LNCAP (cell line): ENCODE measurements around the gene AMHR2.
A peak's percentile ranks its signal among the peaks of the same experiment; 100 is the strongest.

Experiments
- CTCF ChIP-seq: fragments of 450-650 bp; IDR thresholded peaks from 2 replicates; pipeline ENCODE4 v1.5.1; 2017; ENCODE audit warnings: mild to moderate bottlenecking

The AMHR2 gene

DNA sequence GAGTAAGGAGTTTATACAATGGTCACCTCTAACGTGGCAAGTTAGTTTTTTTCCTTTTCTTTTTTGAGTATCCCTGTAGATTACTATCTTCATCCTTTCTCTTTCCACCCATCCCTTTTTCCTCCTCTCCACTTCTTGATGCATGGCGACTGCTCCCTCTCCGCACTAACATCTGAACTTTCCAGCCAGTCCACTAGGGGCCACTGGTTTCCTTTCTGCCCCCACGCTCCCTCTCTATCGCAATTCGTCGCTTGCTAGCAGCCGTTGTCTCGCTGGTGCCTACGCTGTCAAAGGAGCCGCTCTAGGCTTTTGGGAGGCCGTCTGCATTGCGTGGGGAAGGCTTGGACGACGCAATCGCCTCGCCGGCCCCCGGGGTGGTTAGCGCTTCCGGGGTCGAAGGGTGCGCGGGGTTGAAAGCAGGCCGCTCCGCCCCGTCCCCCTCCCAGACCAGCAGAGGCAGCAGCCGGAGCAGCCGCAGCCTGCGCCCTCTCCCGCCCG lies 28.1 kb downstream of the AMHR2 start, which contains the start of gene PCBP2:
PCBP2 (plus strand) TSS at position 442 of the 498 bp plus-strand sequence. CDS start 2,699 bp downstream, outside the sequence.
- TF ChIP-seq CTCF = peak; percentile 90

DNA sequence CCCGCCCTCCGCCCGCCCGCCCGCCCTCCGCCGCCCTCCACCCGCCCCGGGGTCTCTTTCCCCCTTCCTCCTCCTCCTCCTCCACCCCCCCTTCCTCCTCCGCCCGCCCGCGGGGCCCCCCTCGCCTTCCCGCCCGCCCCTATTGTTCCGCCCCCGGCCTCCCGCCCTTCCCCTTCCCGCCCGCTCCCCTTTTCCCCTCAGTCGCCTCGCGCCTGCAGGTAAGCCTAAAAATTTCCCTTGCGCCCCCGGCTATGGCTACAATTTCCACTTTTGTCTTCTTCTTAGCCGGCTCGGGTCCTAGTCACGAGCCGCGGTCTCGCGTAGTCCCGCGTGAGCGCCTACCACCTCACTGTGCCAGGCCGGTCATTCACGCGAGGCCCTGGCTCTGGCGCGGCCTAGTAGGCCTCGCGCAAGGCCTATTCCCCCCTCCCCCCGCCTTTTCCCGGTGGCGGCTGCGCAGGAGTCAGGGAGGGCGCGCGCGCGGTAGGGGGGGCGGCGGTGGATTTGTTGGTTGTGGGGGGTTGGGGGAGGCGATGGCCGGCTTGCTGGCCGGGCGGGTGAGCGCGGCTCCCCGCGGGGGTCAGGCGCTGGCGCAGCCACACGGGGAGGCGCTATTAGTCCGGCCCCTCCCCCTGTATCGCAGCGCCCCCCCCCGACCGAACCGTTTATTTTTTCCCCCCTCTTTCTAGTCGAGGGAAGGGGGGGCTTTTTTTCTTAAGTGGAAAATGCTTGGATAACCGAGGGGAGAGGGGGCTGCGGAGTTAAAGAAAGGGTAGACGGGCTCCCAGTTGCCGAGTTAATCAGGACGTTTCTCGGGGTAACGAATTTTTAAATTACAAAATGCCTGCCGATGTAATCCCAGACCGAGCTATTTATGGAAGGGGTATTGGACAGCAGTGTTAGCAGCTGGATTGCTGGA lies 28.8 kb downstream of the AMHR2 start:
- TF ChIP-seq CTCF = peak; percentile 57

- no peak for TF ChIP-seq CTCF
Measured at GRCh38 chr12:53453953-53454640, 30.4 kb downstream of the AMHR2 start.

GRCh38 chr12:53454707-53455106 lies 31.1 kb downstream of the AMHR2 start:
- TF ChIP-seq CTCF = no peak

- TF ChIP-seq CTCF = no peak
Measured at GRCh38 chr12:53456654-53457366, 33.2 kb downstream of the AMHR2 start.

DNA sequence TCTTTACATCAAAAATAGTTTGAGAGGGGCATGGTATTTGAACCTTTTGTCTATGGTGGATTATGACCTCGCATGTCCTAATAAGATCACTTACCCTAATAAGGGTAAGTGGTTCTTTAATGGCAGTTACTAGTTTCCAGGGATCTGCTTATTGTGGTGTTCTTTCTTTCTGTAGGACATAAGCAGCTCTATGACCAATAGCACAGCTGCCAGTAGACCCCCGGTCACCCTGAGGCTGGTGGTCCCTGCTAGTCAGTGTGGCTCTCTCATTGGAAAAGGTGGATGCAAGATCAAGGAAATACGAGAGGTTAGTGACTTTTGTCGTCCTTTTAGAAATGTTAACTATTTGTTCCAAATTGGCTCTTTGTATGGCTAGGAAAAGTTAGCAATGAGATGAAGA lies 35.4 kb downstream of the AMHR2 start:
- TF ChIP-seq CTCF = no peak

DNA sequence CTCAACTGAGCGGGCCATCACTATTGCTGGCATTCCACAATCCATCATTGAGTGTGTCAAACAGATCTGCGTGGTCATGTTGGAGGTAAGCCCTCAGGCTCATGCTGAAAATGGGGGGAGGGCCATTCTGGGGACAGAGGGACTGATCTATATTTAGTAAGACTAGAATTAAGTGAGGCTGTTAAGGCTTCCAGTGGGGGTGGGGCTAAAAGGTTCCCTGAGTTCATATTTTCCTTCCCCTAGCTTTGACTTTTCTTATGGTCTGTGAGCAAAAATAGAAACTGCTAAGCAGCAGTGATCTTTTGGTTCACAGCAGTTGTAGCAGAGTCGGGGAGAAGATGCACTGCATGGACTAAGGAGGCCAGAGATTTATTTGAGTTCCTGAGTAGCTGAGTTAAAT lies 37.4 kb downstream of the AMHR2 start:
- no peak for TF ChIP-seq CTCF
